Transverse colon (tissue), 4 donors: Measurements from ENCODE around the gene THBS2.

Experiments
- CTCF ChIP-seq, 5 experiments: fragments of 200-600 bp in 3 of 5; fragments of 450-650 bp in 2 of 5; sonication (generic) in 3 of 5; IDR thresholded peaks; 1 replicate in 2 of 5; 2 replicates in 3 of 5; pipeline ENCODE4 v1.5.1; 2016 to 2017; ENCODE audit warnings: antibody characterized with exemption in 5 of 5, inconsistent platforms in 3 of 5, mild to moderate bottlenecking in 2 of 5, moderate library complexity in 1 of 5
- EP300 ChIP-seq: sonication (generic); formaldehyde crosslinking; IDR thresholded peaks from one replicate; pipeline ENCODE4 v1.6.1; 2017; ENCODE audit warnings: antibody characterized with exemption, low read depth
- POLR2A ChIP-seq: fragments of 450-650 bp; IDR thresholded peaks from one replicate; pipeline ENCODE4 v1.6.1; 2016; ENCODE audit warnings: antibody characterized with exemption, mild to moderate bottlenecking, moderate library complexity
- POLR2AphosphoS5 ChIP-seq, 3 donors: sonication (generic); formaldehyde crosslinking; IDR thresholded peaks; one replicate each; pipeline ENCODE4 v1.6.1; 2016; ENCODE audit warnings: antibody characterized with exemption in 3 of 3

- TF ChIP-seq CTCF (IDR thresholded peaks at IDR 0.05), result no peak
- no peak for TF ChIP-seq POLR2AphosphoS5 (IDR thresholded peaks at IDR 0.05)
- no peak for TF ChIP-seq POLR2A
- no peak for TF ChIP-seq EP300
Measured at GRCh38 chr6:169243186-169243585, 10.5 kb downstream of the THBS2 start.
